ENCODE data around the gene CAPZB.
"Not testable (repeated sequence)": the region's sequence is repeated elsewhere in the genome, so short reads cannot be mapped to it uniquely, and the experiment has no call there.

Gene CAPZB

DNA sequence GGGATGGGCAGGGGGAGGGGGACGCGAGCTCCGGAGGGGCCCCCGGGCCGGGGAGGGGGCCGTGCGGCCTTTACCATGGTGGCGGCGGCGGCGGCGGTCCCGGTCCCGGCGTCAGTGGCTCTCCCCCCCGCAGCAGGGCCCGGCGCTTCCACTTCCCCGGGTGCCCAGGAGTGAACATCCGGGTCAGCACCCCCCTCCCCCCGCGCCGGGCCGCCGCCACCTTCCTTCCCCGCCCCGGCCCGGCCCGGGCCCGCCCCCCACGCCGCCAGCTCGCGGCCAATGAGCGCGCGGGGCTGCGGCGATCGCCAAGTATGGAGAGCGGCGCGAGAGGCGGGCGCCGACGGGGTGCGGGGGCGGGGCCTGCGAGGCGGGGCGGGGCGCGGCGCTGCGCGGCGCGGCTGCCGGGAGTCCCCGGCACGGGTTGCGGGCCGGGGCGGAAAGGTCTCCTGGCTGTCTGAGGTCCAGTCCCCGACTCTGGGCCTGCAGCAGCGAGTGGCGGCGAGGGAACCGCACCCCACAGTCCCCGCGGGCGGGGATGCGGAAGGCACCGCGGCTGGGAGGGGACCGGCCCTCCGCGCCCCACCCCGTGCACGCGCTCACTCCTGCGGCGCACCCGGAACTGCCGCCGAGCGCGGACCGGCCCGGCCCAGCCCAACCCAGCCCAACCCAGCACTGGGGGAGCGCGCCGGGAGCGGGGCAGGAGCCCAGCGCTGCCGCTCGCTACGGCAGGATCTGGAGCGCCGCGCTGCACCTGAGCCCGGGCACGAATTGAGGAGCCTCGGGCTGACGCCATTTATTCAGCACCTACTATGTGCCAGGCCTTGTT, at the start of gene CAPZB:
Gene CAPZB, minus strand, starts transcription at position 178 of the 826 bp plus-strand sequence. Its CDS starts 101 bp downstream, at position 77.
- DNase-seq (ENCODE audit: low read depth) = peak; percentile 88

DNA sequence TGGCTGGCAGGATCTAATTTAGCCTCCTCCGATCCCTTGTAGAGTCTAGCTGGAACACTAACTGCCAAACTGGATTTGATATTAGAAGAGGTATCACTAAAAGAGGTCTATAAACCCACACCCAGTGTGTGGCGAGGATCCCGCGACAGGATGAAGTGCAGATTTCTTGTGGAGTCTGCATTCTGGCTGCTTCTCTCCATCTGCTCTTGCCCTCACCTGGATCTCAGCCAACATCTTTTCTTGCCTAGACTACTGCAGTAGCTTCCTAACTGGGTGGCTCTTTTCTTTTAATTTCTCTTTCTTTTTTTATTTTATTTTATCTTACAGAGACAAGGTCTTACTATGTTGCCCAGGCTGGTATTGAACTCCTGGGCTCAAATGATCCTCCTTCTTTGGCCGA, 48.9 kb upstream of the CAPZB start:
- DNase-seq (ENCODE audit: low read depth) = no peak

DNA sequence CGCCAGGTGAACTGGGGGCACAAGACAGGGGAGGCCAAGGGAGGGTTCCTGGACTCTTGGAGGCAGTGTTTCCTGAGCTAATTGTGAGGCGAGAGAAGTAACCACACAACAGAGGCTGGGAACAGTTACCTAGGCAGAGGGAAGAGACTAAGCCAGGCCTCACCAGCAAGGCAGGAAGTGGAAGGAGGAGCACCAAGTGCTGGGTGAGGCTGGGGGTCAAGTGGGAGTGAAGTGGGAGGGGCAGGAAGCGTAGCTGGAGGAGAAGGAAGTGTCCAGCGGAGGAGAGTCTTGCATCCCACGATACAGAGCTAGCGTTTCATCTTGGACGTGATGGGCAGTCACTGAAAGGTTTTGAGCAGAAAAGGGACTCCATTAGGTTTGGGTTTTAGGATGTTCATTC, 48.3 kb upstream of the CAPZB start:
- no peak for DNase-seq (ENCODE audit: low read depth)

DNA sequence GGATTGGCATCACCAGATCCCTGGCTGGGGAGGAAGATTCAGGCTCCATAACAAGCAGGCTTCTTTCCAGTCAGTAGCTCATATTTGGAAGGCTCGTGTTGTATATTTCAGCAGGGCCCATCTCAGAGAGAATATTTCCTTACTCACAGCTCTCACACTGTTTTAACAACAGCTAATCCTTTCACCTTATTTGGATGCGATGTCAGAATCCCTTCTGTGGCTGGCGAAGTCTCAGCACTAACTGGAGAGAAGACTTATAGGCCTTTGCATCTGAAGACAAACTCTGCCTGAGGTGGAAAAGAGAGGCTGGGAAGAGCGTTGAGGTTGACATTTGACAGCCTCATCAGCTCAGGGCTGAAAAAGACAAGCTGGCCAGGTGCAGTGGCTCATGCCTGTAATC, 47.2 kb upstream of the CAPZB start:
- DNase-seq (ENCODE audit: low read depth) = no peak

DNA sequence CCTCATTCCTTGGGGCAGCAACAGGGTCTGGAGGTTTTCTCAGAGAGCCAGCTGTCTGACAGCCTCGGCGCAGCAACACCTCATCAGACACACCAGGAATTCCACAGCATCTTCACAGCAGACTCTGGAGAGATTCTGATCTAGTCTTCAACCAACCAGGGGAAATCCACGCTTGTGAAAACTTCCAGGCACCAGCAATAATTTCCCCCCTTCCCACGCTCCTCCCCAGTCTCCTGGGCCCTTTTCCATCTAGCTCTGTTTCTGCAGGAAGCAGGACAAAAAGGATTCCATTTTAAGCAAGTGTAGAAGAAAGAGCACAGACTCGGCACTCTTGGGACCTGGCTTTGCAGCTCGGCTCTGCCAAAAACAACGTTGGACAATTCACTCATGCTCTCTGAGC, 44.3 kb upstream of the CAPZB start:
- DNase-seq (ENCODE audit: low read depth) = no peak

DNA sequence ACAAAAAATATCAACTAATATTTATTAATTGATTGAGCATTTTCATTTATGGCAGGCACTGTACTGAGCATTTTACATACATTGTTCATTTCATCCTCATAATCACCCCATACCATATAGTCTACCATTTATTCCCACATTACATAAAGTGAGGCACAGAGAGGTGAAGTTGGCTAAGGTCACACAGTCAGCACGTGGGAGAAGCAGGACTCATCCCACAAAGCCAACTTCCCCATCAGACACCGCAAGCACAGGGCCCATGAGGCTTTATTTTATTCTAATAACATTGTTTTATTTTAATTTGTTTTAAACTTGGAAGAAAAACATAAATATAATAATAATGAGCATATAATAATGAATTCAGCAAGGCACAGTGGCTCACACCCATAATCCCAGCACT, 43.1 kb upstream of the CAPZB start:
- DNase-seq (ENCODE audit: low read depth) = no peak

DNA sequence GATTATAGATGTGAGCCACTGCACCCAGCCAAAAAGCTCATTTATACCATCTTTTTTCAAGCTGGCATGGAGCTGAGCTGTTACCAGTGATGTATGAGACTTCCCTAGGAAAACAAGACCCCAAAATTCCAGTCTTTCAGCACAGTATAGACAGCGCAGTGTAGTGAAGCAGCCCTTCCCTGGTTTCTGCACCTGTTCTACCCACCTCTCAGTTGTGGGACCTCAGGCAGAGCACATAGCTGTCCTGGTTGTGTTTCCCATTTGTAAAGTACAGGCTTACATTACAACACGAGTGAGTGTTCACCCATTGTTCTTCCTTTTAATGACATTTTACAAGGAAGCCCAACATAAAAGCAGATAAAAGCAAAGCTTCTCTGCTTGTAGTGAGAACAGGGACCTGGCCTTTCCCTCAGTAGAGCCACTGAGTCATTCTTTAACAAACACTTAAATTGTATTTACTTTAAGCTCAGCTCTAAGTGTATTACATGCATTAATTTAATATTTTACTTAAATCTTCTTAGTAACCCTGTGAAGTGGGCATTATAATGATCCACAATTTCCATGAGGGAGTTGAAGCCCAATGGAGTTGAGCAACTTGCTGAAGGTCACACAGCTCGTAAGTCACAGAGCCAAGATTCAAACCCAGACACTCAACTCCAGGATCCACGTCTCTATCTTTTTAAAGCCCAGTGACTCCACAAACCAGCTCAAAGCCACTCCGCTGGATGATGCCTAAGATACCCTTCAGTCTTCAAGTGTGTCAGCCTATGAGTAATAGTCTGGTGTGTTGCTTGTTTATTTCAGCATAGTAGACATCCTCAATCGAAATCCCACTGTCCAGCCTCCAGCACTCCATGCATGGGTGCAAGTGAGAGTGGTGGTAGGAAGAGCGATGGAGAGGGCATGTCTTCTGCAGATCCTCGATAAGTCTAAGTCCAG, 40.5 kb upstream of the CAPZB start:
- DNase-seq (ENCODE audit: low read depth) = peak; percentile 50

DNA sequence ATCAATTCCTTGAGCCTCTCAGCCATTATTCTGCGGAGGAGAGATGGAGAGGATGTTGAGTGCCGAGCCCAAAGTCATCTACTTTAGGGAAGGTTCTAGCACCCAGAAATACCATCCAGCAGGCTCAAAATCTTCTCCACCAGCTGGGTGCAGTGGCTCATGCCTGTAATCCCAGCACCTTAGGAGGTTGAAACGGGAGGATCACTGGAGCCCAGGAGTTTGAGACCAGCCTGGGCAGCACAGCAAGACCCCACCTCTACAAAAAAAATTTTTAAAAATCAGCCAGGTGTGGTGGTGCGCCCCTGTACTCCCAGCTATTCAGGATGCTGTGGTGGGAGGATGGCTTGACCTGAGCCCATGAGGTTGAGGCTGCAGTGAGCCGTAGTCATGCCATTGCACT, 39.5 kb upstream of the CAPZB start:
- DNase-seq (ENCODE audit: low read depth) = no peak

DNA sequence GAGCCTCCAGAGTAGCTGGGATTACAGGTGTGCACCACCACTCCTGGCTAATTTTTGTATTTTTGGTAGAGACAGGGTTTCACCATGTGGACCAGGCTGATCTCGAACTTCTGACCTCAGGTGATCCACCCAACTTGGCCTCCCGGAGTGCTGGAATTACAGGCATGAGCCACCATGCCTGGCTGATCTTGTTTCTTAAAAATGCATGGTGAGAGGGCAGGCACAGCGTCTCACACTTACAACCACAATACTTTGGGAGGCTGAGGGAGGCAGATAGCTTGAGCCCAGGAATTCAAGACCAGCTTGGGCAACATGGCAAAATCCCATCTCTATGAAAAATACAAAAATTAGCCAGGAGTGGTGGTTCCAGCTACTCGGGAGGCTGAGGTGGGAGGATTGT, 37.2 kb upstream of the CAPZB start:
- not testable (repeated sequence) for DNase-seq (ENCODE audit: low read depth)

DNA sequence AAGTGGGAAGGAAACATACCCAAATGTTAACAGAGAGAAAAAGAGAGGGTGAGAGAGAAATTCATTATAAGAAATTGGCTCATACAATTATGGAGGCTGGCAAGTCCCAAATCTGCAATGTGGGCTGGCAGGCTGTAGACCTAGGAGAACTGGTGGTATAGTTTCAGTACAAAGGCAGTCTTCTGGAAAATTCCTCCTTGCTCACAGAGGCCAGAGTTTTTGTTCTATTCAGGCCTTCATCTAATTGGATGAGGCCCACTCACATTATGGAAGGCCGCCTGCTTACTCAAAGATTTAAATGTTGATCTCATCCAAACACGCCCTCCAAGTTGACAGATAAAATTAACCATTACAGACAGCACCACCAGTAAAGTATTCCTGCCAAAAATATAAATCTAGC, 36.1 kb upstream of the CAPZB start:
- no peak for DNase-seq (ENCODE audit: low read depth)

DNA sequence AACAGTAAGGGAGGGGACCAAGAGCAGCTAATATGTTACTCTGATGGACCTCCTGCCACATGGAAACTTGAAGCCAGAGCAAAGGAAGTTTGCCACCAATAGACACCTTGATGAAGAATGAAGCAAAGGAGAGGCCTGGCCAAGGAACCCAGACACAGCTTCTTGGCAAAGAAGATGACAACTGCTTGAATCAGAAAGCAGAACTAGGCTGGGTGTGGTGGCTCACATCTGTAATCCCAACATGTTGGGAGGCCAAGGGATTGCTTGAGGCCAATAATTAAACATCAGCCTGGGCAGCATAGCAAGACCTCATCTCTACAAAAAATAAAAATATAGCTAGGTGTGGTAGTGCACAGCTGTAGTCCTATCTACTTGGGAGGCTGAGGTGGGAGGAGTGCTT, 31.7 kb upstream of the CAPZB start:
- no peak for DNase-seq (ENCODE audit: low read depth)

DNA sequence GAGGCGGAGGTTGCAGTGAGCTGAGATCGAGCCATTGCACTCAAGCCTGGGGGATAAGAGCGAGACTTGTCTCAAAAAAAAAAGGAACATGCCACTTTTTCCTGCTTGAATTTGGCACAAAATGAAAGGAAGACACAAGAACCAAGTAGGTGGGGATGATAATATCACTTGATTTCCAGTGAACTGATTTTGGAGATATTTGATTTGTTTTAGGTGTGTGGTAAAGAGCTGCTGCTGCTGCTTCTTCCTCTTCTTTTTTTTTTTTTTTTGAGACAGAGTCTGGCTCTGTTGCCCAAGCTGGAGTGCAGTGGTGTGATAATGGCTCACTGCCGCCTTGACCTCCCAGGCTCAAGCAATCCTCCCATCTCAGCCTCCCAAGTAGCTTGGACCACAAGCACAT, 29.9 kb upstream of the CAPZB start:
- DNase-seq (ENCODE audit: low read depth) = no peak

DNA sequence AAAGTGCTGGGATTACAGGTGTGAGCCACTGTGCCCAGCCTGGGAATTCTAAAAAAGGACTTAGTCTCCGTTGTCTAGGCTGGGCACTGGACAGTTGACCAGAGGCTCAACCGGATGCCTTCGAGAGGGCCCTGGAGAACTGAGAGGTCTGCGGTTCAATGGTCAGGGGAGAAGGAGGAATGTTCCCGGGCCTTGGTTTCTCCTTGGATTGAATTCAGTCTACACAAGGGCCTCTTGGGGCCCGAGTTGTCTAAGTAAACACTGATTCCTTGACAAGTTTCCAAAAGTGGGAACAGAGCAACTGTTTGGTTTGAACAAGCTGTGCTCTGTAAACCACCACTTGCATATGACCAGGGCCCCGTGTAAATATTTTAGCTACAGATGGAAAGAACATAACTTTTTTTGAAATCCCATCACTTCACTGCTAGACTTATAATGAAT, 29.1 kb upstream of the CAPZB start:
- DNase-seq (ENCODE audit: low read depth) = no peak

DNA sequence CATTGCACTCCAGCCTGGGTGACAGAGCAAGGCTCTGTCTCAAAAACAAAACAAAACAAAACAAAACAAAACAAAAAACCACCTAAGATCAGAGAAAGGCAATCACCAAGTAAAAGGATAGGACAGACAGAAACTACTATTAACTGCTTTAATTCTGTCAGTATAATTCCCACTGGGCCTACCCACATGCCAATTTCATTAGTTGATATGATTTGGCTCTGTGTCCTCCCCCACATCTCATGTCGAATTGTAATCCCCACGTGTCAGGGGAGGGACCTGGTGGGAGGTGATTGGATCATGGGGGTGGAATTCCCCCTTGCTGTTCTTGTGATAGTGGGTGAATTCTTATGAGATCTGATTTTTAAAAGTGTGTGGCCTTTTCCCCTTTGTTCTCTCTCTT, 27.2 kb upstream of the CAPZB start:
- DNase-seq (ENCODE audit: low read depth) = peak; percentile 37

DNA sequence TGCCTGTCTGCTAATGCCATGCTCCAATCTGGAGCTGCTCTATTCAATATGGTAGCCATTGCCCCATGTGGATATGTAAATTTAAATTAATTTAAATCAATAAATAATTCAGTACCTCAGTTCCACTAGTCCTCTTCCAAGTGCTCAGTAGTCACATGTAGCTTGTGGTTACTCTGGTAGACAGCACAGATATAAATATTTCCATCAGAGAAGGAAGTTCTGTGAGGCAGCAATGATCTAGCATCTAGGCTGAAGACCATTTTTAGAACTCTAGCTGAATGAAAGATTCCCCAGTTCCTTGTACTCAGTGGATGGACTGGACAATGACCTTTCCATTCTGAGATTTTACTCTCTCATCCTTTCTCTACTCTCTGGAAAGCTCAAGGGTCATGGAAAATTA, 25.8 kb upstream of the CAPZB start:
- DNase-seq (ENCODE audit: low read depth) = no peak

DNA sequence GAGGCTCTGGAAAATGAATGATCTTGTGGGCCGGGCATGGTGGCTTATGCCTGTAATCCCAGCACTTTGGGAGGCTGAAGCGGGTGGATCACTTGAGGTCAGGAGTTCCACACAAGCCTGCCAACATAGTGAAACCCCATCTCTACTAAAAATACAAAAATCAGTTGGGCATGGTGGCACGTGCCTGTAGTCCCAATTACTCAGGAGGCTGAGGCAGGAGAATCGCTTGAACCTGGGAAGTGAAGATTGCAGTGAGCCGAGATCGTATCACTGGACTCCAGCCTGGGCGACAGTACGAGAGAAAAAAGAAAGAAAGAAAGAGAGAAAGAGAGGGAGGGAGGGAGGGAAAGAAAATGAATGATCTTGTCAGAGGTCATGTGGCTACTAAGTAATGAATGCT, 24.3 kb upstream of the CAPZB start:
- not testable (repeated sequence) for DNase-seq (ENCODE audit: low read depth)

DNA sequence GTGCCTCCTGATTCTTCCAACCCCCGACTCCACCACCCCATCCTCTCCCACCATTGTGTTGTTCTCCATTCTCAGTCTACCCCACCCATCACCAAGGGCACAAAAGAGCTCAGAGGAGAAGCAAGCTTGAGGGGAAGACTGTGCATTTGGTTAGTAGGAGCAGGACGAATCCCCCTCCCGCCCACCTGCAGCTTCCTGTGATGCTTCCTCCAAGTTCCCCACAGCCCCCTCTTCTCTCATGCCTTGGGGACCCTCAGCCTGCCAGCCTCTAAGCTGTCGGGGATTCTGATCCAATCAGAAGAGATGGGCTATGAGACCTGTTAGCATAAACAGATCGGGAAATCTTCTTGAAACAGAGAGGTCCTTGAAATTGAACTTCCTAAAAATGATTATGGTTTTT, 22.2 kb upstream of the CAPZB start:
- DNase-seq (ENCODE audit: low read depth) = no peak

DNA sequence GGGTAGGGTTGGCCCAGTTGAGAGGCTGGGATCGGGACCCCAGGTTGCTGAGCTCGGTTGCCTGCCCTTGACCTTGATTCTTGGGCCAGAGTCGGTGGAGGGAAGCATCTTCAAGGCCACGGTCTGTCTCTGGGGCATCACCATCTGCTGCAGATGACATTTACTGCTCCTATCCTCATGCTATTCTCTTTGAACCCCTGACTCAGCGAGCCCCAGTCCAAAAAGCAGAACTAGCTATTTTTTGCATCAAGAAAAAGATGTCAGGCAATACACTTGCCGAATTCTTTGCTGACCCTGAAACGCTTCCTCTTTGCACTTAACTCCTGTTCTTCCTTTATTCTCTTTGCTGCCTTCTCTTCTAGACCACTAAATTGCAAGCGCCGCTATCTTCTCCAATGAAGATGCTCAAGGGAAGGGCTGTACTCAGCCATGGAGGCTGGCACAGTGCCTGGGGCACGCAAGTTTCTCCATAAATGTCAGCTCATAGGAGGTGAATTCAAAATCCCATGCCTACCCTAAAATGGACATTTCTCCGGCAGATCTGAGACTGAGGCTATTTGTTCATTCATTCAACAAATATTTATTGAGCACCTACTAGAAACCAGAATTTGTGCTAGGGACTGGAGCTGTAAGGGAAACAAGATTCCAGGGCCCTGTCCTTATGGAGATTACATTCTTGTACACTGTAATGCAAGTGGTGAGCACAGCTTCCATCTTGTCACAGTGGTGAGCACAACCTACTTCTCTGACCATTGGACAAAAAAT, 20.5 kb upstream of the CAPZB start:
- DNase-seq (ENCODE audit: low read depth) = no peak

DNA sequence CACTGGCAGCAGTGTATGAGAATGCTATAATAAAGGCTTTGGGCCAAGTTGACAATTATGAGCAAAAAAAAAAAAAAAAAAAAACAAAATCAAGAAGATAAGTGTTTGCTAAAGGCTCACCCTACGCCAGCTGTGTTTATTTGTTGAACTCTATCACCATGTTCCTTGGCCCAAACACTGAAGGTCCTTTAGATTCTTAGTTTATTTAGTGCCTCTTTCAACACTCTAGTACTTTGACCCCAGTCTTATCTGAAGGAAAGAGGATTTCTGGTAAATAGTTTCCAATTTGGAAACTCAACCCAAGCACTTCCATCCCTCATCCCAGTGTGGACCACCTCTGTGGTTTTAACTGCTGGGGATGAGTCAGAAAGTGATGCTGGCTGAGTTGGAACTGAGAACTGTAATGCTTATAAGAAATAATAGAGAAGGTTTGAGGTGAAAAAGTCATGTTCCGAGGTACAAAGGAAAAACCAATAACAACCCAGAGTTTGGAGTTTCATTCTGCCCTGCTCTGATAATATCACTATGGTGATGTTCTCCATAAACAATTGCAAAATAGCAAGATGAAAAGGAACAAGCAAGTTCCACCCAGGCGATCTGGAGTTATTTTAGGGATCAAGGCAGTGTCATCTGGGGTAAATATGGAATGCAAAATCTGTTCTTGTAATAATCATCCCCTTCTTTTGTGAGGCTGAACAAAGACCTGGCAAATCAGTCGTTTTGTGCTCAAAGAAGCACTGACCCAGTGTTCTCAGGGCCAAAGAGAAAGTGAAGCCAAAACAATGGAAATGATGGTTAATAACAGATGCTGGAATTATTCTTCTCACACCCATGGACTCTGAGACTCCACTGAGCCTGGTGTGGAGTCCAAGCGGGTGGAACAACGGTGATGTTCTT, 19.7 kb upstream of the CAPZB start:
- DNase-seq (ENCODE audit: low read depth) = peak; percentile 69

DNA sequence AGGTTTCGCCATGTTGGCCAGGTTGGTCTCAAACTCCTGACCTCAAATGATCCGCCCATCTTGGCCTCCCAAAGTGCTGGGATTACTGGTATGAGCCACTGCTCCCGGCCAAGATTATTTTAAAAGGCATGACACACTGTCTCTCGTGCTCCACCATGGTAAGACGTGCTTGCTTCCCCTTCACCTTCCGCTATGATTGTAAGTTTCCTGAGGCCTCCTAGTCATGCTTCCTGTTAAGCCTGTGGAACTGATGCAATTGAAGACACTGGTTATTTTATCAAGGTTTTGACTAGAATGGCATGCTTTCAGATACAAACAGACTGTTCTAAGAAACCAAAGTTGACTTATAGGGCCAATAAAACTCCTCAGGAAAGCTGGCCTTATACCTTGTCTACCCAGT, 16.9 kb upstream of the CAPZB start:
- peak; percentile 18 for DNase-seq (ENCODE audit: low read depth)

DNA sequence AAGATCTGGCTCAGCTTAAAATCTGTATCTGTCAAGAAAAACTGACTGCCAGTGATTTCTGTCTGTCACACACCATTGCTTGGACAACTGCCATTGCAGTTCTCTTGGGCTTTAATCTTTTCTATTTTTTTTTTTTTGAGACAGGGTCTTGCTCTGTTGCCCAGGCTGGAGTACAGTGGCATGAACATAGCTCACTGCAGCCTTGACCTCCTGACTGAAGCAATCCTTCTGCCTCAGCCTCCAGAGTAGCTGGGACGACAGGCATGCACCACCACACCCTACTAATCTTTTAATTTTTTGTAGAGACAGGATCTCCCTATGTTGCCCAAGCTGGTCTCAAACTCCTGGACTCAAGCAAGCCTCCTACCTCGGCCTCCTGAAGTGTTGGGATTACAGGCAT, 14.5 kb upstream of the CAPZB start:
- not testable (repeated sequence) for DNase-seq (ENCODE audit: low read depth)

Data from ELR (cell line).